ENCODE measurements around the gene USP10. TPM values are rescaled to one million over a fixed set of nuclear protein-coding genes. Genes with fewer than 3 reads are reported as not detected.

USP10 gene
- total and polyA plus RNA-seq, 4 donors, result 28.2 to 46.1 (median 42.0) TPM

- no peak overlapping the region for H3K9ac ChIP-seq (ENCODE audit: low read depth in 1 of 2, low read length in 2 of 2)
- WGBS, result 33% methylated on average over 5 of the region's 5 CpGs
- peaks cover 2 to 3% (median 2%) of the 10 kb centered on the region in 4 donors for H3K36me3 ChIP-seq (ENCODE audit: control insufficient read depth in 4 of 4, insufficient read depth in 3 of 4, low read depth in 1 of 4, low read length in 3 of 4)
- H3K27me3 ChIP-seq (ENCODE audit: control insufficient read depth in 4 of 4, insufficient read depth in 4 of 4, low read length in 3 of 4), result no peaks in the 10 kb centered on the region
- TF ChIP-seq TAF1 (conservative IDR thresholded peaks at IDR 0.05) (no peak), RAD21 (IDR thresholded peaks at IDR 0.05) (no peak), ATF3 (IDR thresholded peaks at IDR 0.05) (peak; percentile 37), EGR1 (IDR thresholded peaks at IDR 0.05; ENCODE audit: low read depth in 2 of 2) (peak in 1 of 2 donors; percentile 17), GABPA (IDR thresholded peaks at IDR 0.05 in 1 of 2, conservative IDR thresholded peaks at IDR 0.05 in 1 of 2) (no peak), CTCF (IDR thresholded peaks at IDR 0.05; ENCODE audit: low read depth, low read length, missing input control) (no peak), FOXA1 (IDR thresholded peaks at IDR 0.05) (no peak), JUND (IDR thresholded peaks at IDR 0.05) (peak; percentile 26 to 60), MAX (IDR thresholded peaks at IDR 0.05) (peak; percentile 10), RXRA (IDR thresholded peaks at IDR 0.05) (peak; percentile 56 to 74), NR2F2 (IDR thresholded peaks at IDR 0.05) (no peak), FOXA2 (IDR thresholded peaks at IDR 0.05) (no peak), SP1 (IDR thresholded peaks at IDR 0.05) (peak; percentile 63), YY1 (IDR thresholded peaks at IDR 0.05) (peak; percentile 59), HNF4G (IDR thresholded peaks at IDR 0.05) (peak; percentile 8), HNF4A (conservative IDR thresholded peaks at IDR 0.05) (peak; percentile 64 to 66), REST (IDR thresholded peaks at IDR 0.05) (no peak), ZBTB33 (IDR thresholded peaks at IDR 0.05) (peak; percentile 46)
- H3K4me3 ChIP-seq (ENCODE audit: low read depth in 1 of 3, low read length in 3 of 3), result no peak overlapping the region
- H3K9me3 ChIP-seq (ENCODE audit: control insufficient read depth in 4 of 4, low read length in 3 of 4), result no peaks in the 10 kb centered on the region
- DNase-seq (ENCODE audit: low spot score), result no peak
- H3K4me1 ChIP-seq (ENCODE audit: control insufficient read depth in 4 of 4, insufficient read depth in 4 of 4, low read length in 3 of 4), result peaks cover 16 to 71% (median 62%) of the 10 kb centered on the region in 4 donors
- peak overlapping the region; percentile 44 to 61 for H3K27ac ChIP-seq (ENCODE audit: low read depth in 1 of 2, low read length in 2 of 2)
Measured at GRCh38 chr16:84740596-84741116, 40.9 kb downstream of the USP10 start.

Measured in liver (tissue), 9 donors.